HG02610 (cell line): Measurements from ENCODE around the gene DNAI2.

ENCODE experiments used
- ATAC-seq: cut with Tn5 transposase; IDR thresholded peaks from one replicate; pipeline ENCODE4 v1.9.1; 2021; ENCODE audit warnings: mild to moderate bottlenecking, moderate library complexity; ENCODE audit not compliant: unreplicated experiment

Gene DNAI2

DNA sequence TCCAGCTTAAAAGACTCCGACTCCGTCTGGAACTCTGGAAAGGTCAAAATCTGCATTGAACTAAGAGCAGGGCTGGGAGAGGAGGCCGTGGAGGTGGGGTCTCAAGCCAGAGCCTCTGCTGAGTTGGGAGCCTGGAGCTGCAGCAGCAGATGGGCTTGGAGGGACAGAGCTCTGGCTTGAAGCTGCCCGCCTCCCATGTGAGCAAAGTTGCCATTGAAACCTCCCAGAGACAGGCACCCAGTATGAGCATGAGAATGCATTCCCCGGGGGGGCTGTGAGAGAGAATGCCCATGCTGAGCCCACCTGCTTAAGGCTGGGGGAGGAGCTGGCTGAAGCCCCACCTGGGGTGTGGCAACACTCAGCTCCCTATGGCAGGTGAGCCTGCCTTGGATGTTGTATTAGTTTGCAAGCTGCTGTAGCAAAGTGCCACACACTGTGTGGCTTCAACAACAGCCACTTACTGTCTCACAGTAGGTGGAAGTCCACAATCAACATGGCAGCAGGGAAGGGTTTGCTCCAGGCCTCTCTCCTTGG, 61.6 kb downstream of the DNAI2 start:
- ATAC-seq = no peak

- no peak for ATAC-seq
Observed at GRCh38 chr17:74336307-74336706, 62.3 kb downstream of the DNAI2 start.

DNA sequence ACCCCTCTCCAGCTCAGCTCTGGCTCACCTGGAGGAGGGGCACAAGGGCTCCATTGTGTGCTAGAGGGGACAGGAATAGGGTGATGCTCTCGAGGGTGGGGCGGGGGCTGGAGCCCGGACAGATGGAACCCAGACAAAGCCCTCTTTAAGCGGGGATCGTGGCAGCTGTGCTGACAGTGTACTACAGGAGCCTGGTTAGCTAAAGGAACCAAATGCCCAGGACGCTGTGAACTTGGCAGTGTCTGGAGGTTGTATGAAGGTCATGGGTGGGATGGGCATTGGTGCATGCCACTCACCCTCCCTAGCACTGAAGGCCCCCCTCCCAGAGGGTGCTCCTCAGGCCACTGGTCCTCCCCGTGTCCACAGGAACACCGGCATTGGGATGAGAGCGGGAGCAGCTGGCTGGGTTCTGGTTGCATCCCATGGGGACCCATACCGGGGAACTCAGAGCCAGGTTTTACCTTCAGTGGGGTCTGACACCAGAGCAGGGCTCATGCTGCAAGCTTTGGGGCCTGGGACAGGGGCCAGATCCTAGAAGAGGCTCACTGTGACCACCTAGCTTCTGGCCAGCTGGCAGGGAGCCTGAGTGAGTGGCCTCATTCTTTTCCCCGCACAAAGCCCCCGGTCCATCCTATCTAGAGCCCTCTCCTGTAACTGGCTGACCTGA, 63.9 kb downstream of the DNAI2 start:
- no peak for ATAC-seq

DNA sequence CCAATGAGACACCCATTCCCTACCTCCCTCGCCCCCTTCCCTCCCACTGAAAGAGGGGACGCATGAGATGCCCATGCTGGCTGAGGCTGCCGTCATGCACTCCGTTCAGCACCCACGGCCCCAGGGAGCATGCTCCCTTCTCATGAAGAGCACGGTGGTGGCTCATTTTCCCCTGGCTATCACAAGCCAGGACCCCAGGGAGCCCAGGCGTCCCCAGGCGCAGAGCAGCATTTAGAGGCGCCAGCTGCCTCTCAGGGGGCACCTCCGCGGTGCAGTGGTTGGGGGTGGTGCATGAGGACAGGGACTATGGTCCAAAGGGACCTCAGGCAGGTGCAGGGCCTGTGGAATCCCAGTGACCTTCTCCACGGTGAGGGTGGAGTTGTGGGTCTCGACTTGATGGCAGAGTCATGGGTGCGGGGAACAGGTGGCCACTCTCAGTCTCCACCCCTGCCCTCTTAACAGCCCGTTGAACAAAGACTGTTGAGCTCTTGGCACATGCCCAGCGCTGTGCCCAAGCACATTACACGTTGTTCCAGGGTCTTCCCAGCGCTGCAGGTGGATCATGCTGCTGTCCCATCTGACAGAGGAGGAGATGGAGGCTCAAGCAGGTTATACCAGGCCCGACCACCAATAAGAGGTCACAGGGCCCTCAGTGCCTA, 65.6 kb downstream of the DNAI2 start:
- ATAC-seq = no peak

DNA sequence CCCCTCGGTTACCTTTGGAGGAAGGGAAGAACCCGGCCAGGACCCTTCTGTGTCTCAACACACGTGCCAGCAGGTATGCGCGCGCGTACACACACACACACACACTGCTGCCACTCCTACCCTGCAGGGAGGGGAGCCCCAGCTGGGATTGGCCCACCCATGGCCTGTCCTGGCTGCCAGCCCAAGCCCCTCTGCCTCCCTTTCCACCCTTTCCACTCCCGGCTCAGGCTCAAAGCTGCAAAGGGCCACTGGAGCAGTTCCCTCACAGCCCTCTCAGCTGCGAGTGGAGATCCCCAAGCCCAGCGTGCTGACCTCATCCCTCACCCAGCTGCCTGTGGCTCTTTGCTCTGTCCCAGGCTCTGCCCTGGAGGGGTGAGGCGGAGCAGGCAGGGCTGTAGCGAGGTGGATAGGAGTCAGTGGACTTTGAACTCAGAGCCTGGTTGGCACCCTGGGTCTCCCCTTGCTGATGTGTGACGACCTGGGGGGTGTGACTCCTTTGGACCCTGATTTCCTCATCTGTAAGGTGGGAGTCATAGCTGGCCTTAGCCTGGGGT, 66.5 kb downstream of the DNAI2 start:
- ATAC-seq = no peak

DNA sequence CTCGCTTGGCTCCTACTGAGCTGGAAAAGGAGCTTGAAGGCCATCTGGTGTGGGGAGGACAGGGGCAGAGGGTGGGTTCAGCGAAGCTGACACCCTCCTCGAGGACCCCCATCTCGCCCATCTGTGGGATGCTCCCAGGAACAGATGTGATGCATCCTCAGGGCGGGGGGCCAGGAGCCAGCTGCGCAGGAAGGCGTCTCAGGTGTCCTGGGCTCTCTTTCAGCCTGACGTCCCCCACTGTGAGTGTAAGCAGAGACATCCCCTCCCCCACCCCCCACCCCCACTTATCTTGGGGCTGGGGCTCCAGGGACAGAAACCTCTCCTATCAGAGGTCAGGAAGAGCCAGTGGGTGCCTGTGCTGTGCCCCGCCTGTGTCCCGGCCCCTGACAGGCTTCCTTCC, 68.2 kb downstream of the DNAI2 start:
- ATAC-seq = no peak

DNA sequence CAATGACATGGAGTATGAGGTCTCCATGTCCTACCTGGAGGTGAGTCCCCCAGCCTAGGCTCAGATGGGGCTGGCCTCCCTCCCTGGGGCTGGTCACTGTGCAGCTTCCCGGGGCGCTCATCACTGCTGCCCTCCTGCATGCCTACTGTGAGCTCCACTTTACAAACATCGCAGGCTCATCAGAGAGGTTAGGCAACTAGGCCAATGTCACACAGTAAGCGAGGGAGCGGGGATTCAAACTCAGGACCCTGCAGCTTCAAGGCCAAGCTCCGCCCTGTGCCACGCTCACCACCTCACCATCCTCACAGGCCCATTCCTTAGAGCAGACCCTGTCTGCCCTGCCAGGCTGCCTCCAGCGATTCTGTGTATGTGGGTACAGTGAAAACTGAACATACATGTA, 69.1 kb downstream of the DNAI2 start:
- no peak for ATAC-seq

DNA sequence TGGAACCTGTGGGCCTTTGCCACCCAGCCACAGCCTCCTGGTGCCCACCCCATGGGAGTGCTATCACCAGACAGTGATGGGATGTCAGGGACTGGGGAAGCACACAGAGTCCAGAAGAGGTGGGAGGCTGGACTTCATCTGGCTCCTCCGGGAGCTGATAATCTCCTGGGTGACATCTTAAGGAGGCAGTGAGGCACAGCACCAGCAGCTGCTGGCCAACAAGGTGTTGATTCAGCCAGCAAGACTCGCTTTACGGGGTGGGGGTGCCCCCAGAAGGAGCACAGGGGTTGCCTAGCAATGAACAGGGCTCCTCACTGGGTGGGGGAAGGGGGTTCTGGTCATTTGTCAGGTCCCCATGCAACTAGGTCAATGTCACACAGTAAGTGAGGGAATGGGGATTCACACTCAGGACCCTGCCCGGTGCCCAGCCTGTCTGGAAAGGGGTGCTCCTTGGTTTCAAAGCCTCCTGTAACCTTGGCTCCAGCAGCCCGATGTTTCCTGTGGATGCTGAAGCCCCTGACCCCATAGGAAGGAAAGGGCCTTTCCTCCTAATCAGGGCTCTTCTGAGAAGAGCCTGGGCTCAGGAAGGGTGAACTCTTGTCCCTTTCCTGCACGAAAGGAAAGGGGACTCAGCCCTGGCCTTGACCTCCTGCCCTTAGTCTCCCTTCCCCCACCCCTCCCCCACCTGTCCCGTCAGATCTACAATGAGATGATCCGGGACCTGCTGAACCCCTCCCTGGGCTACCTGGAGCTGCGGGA, 69.7 kb downstream of the DNAI2 start:
- no peak for ATAC-seq

DNA sequence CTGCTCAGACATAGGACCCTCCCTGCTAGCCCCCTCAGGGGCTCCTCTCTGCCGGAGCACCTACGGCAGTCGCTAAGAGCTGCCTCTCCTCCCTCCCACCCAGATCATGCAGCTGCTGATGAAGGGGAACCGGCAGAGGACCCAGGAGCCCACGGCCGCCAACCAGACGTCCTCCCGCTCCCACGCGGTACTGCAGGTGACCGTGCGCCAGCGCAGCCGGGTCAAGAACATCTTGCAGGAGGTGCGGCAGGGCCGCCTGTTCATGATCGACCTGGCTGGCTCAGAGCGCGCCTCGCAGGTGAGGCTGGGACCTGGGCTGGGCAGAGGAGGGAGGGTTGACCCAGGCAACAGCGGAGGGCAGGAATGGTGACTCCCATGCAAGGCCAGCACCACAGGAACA, 70.6 kb downstream of the DNAI2 start:
- ATAC-seq = no peak

DNA sequence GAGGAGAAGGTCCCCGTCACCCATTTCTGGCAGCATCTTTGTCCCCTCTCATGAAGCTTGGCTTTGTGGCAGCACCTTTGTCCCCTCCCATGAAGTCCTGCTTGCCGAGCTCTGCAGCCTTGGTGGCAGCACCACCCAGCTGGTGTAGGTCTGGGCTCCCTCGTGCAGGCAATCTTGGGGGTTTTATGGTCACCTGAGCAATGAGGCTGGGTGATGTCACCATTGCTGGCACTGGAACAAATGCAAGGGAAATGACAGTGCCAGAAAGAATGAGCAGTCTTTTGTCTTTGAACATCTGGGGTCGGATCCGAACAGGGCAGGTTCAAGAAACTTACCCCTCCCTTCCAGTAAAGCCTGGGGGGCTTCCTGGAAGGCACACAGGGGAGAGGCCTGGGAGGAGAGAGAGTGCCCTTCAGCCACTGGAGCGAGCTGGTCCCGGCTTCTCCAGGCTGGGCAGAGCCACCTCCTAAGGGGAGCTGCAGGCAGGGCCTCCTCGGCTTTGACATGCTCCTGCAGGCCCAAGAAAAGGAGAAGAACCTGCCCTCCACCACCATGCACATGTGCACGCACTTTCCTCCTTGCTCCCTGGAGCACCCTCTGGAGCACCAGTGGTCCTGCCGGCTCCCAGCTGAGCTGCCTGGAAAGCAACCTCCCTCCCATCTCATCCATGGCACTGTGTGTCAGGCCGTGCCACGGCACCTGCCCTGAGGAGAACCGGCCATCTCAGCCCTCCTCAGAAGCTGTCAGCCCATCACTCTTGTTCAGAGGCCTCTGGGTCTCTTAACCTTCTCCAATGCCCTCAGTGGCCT, 71.6 kb downstream of the DNAI2 start:
- ATAC-seq = no peak

DNA sequence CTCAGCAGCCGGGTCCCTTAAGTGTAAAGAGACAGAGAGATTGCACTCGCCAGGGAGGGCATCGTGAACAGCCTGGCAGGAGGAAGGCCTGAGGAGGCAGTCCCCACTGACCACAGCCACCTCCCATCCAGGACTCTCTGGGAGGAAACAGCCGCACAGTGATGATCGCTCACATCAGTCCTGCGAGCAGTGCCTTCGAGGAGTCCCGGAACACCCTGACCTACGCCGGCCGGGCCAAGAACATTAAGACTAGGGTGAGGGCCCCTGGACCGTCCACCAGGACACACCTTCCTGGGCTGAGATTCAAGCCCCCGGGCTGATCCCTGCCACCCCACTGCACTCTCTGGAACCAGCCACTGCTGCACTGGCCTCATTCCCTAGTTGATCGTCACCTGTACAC, 73.6 kb downstream of the DNAI2 start:
- ATAC-seq = no peak

DNA sequence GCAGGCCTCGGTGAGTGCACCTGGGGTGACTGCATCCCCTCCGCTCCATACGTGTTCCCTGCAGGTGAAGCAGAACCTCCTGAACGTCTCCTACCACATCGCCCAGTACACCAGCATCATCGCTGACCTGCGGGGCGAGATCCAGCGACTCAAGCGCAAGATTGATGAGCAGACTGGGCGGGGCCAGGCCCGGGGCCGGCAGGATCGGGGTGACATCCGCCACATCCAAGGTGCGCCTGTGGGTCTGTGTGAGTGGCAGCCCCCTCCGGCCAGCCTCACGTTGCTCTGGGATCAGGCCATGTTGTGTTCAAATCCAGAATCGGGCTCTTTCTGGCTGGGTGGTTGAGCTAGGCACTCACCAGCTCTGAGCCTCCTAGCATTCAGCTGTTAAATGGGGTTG, 75.1 kb downstream of the DNAI2 start:
- no peak for ATAC-seq

- ATAC-seq = no peak
Observed at GRCh38 chr17:74350486-74350885, 76.5 kb downstream of the DNAI2 start.

DNA sequence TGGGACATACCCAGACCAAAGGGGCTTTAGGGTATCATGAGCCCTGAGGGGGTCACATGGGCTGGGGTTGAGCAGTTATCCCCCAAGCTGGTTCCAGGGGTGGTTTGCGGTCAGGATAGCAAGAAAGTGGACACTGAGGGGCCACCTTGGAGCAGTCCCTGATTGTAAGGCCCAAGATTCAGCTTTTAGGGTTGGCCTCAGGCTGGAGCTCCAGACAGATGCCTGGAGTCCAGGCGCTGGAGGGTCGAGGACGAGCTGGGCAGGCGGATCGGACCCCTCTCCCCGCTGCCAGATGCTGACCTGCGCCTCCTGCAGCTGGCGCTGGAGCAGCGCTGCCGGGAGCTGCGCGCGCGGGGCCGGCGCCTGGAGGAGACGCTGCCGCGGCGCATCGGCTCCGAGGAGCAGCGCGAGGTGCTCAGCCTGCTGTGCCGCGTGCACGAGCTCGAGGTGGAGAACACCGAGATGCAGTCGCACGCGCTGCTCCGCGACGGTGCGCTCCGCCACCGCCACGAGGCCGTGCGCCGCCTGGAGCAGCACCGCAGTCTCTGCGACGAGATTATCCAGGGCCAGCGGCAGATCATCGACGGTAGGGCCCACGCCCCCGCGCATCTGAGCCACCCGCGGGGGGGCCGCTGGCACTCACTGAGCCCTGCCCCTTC, 77.6 kb downstream of the DNAI2 start:
- no peak for ATAC-seq

GRCh38 chr17:74353446-74354060, 79.5 kb downstream of the DNAI2 start:
- no peak for ATAC-seq

- ATAC-seq = no peak
Observed at GRCh38 chr17:74354123-74354522, 80.1 kb downstream of the DNAI2 start.

DNA sequence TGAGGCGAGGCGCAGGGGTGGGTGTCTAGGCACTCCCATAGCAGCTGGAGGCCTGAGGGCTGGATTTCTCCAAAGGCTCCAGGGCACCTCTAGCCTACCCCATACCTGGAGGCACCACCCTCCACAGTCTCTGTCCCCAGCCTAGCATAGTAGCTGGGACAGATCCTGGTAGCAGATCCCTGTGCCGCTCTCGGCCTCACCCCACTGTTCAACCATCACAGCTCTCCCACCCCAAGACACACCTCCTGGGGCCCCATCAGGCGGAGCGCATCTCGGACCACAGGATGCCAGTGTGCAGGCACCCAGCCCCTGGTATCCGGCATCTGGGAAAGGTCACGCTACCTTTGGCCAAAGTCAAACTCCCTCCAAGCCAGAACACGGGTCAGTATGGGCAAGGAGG, 80.5 kb downstream of the DNAI2 start:
- no peak for ATAC-seq

GRCh38 chr17:74355065-74355464, 81.0 kb downstream of the DNAI2 start:
- ATAC-seq = no peak

DNA sequence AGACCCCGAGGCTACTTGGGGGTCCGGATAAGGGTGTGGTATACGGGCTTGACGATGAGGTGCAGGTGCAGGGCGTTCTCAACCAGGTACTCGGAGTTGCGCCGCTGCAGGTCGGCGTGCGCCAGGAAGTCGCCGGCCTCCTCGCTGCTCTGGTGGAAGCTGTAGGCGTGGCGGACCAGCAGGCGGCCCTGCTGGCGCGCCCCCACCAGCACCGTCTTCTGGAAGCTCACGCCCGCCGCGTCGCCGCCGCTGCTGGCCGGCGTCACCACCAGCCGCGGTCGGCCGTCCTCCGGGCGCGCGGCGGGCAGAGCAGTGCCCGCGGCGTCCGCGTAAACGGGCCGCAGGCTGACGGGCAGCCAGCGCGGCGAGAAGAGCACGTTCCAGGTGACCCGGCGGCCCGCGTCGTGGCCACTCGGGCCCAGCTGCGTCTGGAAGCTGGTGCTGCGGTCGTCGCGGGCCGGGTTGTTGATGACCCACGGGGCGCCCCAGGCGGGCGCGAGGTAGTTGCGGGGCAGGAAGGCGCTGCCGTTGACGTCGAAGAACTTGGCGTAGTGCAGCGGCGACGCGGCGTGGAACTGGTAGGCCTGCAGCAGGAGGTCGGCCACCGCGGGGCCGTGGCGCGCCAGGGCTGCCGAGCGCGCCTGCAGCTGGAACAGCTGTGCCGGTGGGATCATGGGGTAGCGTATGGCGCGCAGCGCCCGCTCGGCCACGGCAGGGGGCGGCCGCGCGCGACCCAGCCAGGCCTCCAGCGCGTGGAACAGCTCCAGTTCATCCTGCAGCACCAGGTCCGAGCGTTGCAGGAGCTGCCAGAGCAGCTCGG, 82.8 kb downstream of the DNAI2 start:
- no peak for ATAC-seq
